ENCODE data around the gene VENTX. TPM values are rescaled to one million over a fixed set of nuclear protein-coding genes. Genes with fewer than 3 reads are reported as not detected.
A peak's percentile ranks its signal among the peaks of the same experiment; 100 is the strongest.

The VENTX gene
- total and polyA plus RNA-seq, 2 donors: 1.3 TPM; not detected in 1

- no peaks in the 10 kb centered on the region for H3K4me1 ChIP-seq (ENCODE audit: insufficient read depth)
- no peak for DNase-seq (ENCODE audit: extremely low spot score)
- 82% methylated on average over 22 of the region's 22 CpGs for WGBS
- no peak overlapping the region for H3K27ac ChIP-seq (ENCODE audit: low read depth)
- H3K4me3 ChIP-seq (ENCODE audit: low read depth, low read length): no peak overlapping the region
- no peaks in the 10 kb centered on the region for H3K36me3 ChIP-seq (ENCODE audit: insufficient read depth)
Observed at GRCh38 chr10:133253361-133253955, 15.8 kb downstream of the VENTX start.

GRCh38 chr10:133254421-133255120, 16.9 kb downstream of the VENTX start:
- no peak for DNase-seq (ENCODE audit: extremely low spot score)
- Histone ChIP-seq H3K27ac (ENCODE audit: low read depth) (no peak overlapping the region), H3K4me1 (ENCODE audit: insufficient read depth) (no peaks in the 10 kb centered on the region), H3K4me3 (ENCODE audit: low read depth, low read length) (no peak overlapping the region), H3K36me3 (ENCODE audit: insufficient read depth) (no peaks in the 10 kb centered on the region)
- WGBS: 56% methylated on average over 13 of the region's 13 CpGs

- H3K4me1 ChIP-seq (ENCODE audit: insufficient read depth): no peaks in the 10 kb centered on the region
- 88% methylated on average over 15 of the region's 15 CpGs for WGBS
- DNase-seq (ENCODE audit: extremely low spot score): no peak
- no peak overlapping the region for H3K27ac ChIP-seq (ENCODE audit: low read depth)
- H3K4me3 ChIP-seq (ENCODE audit: low read depth, low read length): no peak overlapping the region
- no peaks in the 10 kb centered on the region for H3K36me3 ChIP-seq (ENCODE audit: insufficient read depth)
Observed at GRCh38 chr10:133255323-133255722, 17.7 kb downstream of the VENTX start.

GRCh38 chr10:133257489-133258065, 19.9 kb downstream of the VENTX start:
- no peaks in the 10 kb centered on the region for H3K4me1 ChIP-seq (ENCODE audit: insufficient read depth)
- no peak for DNase-seq (ENCODE audit: extremely low spot score)
- H3K36me3 ChIP-seq (ENCODE audit: insufficient read depth): no peaks in the 10 kb centered on the region
- WGBS: 8% methylated on average over 27 of the region's 27 CpGs
- peak overlapping the region; percentile 54 for H3K27ac ChIP-seq (ENCODE audit: low read depth)
- no peak overlapping the region for H3K4me3 ChIP-seq (ENCODE audit: low read depth, low read length)

GRCh38 chr10:133258066-133258817, 20.6 kb downstream of the VENTX start:
- peak overlapping the region; percentile 60 for H3K27ac ChIP-seq (ENCODE audit: low read depth)
- no peak for DNase-seq (ENCODE audit: extremely low spot score)
- no peaks in the 10 kb centered on the region for H3K36me3 ChIP-seq (ENCODE audit: insufficient read depth)
- WGBS: 73% methylated on average over 21 of the region's 21 CpGs
- H3K4me3 ChIP-seq (ENCODE audit: low read depth, low read length): no peak overlapping the region
- no peaks in the 10 kb centered on the region for H3K4me1 ChIP-seq (ENCODE audit: insufficient read depth)

- no peak for DNase-seq (ENCODE audit: extremely low spot score)
- no peaks in the 10 kb centered on the region for H3K4me1 ChIP-seq (ENCODE audit: insufficient read depth)
- peak overlapping the region; percentile 35 for H3K27ac ChIP-seq (ENCODE audit: low read depth)
- H3K4me3 ChIP-seq (ENCODE audit: low read depth, low read length): no peak overlapping the region
- no peaks in the 10 kb centered on the region for H3K36me3 ChIP-seq (ENCODE audit: insufficient read depth)
- 55% methylated on average over 24 of the region's 24 CpGs for WGBS
Observed at GRCh38 chr10:133258818-133259601, 21.4 kb downstream of the VENTX start.

GRCh38 chr10:133259602-133259989, 21.9 kb downstream of the VENTX start:
- DNase-seq (ENCODE audit: extremely low spot score): no peak
- no peaks in the 10 kb centered on the region for H3K36me3 ChIP-seq (ENCODE audit: insufficient read depth)
- WGBS: 75% methylated on average over 12 of the region's 12 CpGs
- H3K4me1 ChIP-seq (ENCODE audit: insufficient read depth): no peaks in the 10 kb centered on the region
- no peak overlapping the region for H3K4me3 ChIP-seq (ENCODE audit: low read depth, low read length)
- H3K27ac ChIP-seq (ENCODE audit: low read depth): peak overlapping the region; percentile 35

GRCh38 chr10:133260895-133261725, 23.5 kb downstream of the VENTX start:
- 18% methylated on average over 50 of the region's 50 CpGs for WGBS
- DNase-seq (ENCODE audit: extremely low spot score): no peak
- H3K27ac ChIP-seq (ENCODE audit: low read depth): peak overlapping the region; percentile 76
- no peaks in the 10 kb centered on the region for H3K4me1 ChIP-seq (ENCODE audit: insufficient read depth)
- H3K36me3 ChIP-seq (ENCODE audit: insufficient read depth): no peaks in the 10 kb centered on the region
- peak overlapping the region; percentile 80 for H3K4me3 ChIP-seq (ENCODE audit: low read depth, low read length)

- Histone ChIP-seq H3K27ac (ENCODE audit: low read depth) (peak overlapping the region; percentile 76), H3K36me3 (ENCODE audit: insufficient read depth) (no peaks in the 10 kb centered on the region), H3K4me1 (ENCODE audit: insufficient read depth) (no peaks in the 10 kb centered on the region), H3K4me3 (ENCODE audit: low read depth, low read length) (peak overlapping the region; percentile 80)
- no peak for DNase-seq (ENCODE audit: extremely low spot score)
- 2% methylated on average over 79 of the region's 79 CpGs for WGBS
Observed at GRCh38 chr10:133261726-133262325, 24.2 kb downstream of the VENTX start.

- Histone ChIP-seq H3K4me3 (ENCODE audit: low read depth, low read length) (no peak overlapping the region), H3K27ac (ENCODE audit: low read depth) (no peak overlapping the region), H3K36me3 (ENCODE audit: insufficient read depth) (no peaks in the 10 kb centered on the region), H3K4me1 (ENCODE audit: insufficient read depth) (no peaks in the 10 kb centered on the region)
- no peak for DNase-seq (ENCODE audit: extremely low spot score)
- 89% methylated on average over 14 of the region's 14 CpGs for WGBS
Observed at GRCh38 chr10:133262696-133263095, 25.0 kb downstream of the VENTX start.

GRCh38 chr10:133263674-133264073, 26.0 kb downstream of the VENTX start:
- H3K27ac ChIP-seq (ENCODE audit: low read depth): no peak overlapping the region
- no peaks in the 10 kb centered on the region for H3K36me3 ChIP-seq (ENCODE audit: insufficient read depth)
- WGBS: 84% methylated on average over 10 of the region's 10 CpGs
- DNase-seq (ENCODE audit: extremely low spot score): no peak
- H3K4me1 ChIP-seq (ENCODE audit: insufficient read depth): no peaks in the 10 kb centered on the region
- H3K4me3 ChIP-seq (ENCODE audit: low read depth, low read length): no peak overlapping the region

GRCh38 chr10:133264461-133264860, 26.8 kb downstream of the VENTX start:
- Histone ChIP-seq H3K4me3 (ENCODE audit: low read depth, low read length) (no peak overlapping the region), H3K36me3 (ENCODE audit: insufficient read depth) (no peaks in the 10 kb centered on the region), H3K4me1 (ENCODE audit: insufficient read depth) (no peaks in the 10 kb centered on the region), H3K27ac (ENCODE audit: low read depth) (no peak overlapping the region)
- 67% methylated on average over 9 of the region's 9 CpGs for WGBS
- DNase-seq (ENCODE audit: extremely low spot score): no peak

All from urinary bladder (tissue), 4 donors.